NCI-H2029 treated with DMSO at 0.1 percent for 48 hours (cell line): Measurements from ENCODE around the gene FAIM.
"Not testable (repeated sequence)": the region's sequence is repeated elsewhere in the genome, so short reads cannot be mapped to it uniquely, and the experiment has no call there.

Experiments
- DNase-seq: peaks from one replicate; lab custom pipeline; 2025; lab: John Stamatoyannopoulos, UW

The FAIM gene, protein sequence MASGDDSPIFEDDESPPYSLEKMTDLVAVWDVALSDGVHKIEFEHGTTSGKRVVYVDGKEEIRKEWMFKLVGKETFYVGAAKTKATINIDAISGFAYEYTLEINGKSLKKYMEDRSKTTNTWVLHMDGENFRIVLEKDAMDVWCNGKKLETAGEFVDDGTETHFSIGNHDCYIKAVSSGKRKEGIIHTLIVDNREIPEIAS

GRCh38 chr3:138608322-138609135, at the start of gene FAIM:
Gene FAIM, plus strand, starts transcription at chr3:138608771. Its CDS starts 10,956 bp downstream, at chr3:138619727.
- no peak for DNase-seq

DNA sequence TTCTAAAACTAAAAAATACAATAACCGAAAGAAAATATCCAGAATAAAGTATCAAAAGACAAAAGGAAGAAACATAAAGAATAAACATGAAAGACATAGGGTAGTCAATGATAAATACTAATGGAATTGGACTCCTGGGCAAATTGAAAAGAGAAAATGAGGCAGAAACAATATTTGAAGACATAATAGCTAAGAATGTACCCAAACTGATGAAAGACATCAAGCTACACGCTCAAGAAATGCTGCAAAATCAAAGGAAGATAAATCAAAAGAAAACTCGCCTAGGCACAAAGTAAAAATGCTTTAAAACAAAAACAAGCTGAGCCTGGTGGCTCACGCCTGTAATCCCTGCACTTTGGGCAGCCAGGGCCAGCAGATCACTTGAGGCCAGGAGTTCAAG, 49.4 kb upstream of the FAIM start:
- no peak for DNase-seq

- DNase-seq, result no peak
These were observed 48.1 kb upstream of the FAIM start for GRCh38 chr3:138560501-138560900.

- DNase-seq, result not testable (repeated sequence)
These were observed 45.7 kb upstream of the FAIM start for GRCh38 chr3:138562902-138563301.

DNA sequence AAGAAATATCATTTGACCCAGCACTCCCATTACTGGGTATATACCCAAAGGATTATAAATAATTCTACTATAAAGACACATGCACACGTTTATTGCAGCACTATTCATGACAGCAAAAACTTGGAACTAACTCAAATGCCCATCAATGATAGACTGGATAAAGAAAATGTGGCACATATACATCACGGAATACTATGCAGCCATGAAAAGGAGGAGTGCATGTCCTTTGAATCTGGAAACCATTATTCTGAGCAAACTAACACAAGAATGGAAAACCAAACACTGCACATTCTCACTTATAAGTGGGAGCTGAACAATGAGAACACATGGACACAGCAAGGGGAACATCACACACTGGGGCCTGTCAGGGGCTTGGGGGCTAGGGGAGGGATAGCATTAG, 42.3 kb upstream of the FAIM start:
- DNase-seq, result not testable (repeated sequence)

DNA sequence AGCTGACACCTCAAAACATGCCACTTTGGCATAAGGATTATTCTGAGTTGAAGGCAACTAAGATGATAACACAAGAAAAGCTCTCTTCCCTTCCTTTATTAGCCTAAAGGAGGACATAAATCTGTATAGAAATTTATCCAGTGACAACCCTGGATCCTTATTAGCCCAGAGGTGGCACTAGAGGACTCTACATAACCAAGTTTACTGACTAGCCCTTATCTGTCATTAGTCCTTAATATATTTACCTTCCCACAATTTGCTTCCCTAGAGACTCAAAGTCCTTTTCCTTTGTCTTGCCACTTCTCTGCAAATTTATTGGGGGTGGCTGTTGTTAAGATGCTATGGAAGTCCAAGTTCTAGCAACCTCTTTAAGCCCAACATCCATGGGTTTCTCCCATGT, 41.2 kb upstream of the FAIM start:
- DNase-seq, result no peak

DNA sequence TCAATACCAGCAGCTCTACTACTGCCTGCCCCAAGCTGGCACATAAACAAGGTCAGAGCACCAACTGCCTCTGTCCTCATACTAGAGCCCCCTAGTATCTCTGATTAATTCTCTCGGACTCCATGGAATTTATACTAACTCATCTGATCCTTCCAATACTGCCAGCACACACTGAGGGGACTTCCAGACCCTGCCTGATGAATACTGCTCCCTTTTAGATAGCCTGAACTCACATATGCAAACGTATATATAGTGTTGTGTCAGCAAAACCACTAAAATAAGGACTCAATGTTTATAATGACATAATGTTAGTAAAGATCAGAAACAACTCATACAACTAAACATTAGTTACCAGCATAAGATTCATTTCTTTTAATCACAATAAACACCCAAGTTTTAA, 39.5 kb upstream of the FAIM start:
- DNase-seq, result no peak

GRCh38 chr3:138569624-138570023, 38.9 kb upstream of the FAIM start:
- not testable (repeated sequence) for DNase-seq

DNA sequence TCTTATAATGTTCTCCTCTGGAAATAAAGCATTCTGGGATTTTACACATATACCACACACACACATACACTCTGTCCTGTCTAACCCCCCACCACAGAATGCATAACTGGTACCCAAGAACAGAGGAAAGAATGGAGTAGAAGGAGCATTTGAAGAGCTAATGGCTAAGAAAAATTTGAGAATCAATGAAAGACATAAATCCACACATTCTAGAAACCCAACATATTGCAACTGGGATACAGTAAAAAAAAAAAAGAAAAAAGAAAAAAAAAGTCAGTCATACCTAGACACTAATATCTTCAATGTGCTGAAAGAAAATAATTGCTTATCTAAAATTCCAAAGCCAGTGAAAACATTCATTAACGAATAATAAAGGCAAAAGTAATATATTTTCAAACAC, 35.4 kb upstream of the FAIM start:
- no peak for DNase-seq

DNA sequence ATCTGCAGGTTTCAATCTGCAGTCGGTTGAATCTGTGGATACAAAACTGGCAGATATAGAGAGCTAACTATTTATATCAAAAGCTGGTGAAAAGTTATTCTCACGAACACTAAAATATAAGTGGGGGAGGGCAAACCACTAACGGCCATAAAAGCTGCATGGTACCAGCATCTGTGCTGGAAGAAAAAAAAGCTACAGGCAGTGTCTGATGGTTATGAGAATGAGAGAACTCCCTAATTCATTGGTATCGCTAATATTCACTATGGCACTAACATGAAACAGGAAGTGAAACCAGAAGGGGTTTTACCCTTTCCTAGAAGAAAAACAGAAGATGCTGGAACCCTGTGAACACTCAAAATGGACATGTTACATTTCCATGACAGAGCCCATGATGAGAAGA, 30.4 kb upstream of the FAIM start:
- DNase-seq, result no peak

- DNase-seq, result no peak
These were observed 29.5 kb upstream of the FAIM start for GRCh38 chr3:138578961-138579574.

- DNase-seq, result no peak
These were observed 21.2 kb upstream of the FAIM start for GRCh38 chr3:138587374-138587773.

- no peak for DNase-seq
These were observed 20.1 kb upstream of the FAIM start for GRCh38 chr3:138588445-138588844.

DNA sequence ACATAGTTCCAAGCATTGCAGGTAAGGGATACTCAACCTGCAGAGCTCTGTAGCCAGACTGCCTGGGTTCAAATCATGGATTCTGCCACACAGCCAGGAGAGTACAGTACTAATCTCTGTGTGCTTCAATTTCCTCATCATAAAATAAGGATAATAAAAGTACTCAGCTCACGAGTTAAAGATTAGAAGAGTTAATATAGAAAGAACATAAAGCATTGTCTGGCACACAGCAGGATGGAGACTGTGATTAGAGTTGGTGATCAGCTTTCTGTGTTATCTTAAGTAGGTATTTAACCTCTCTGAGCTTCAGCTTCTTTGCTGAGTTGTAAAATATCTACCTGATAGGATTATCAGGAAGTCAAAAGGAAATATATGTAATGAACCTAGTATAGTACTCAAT, 17.2 kb upstream of the FAIM start:
- DNase-seq, result no peak

GRCh38 chr3:138593488-138594149, 15.0 kb upstream of the FAIM start:
- no peak for DNase-seq

DNA sequence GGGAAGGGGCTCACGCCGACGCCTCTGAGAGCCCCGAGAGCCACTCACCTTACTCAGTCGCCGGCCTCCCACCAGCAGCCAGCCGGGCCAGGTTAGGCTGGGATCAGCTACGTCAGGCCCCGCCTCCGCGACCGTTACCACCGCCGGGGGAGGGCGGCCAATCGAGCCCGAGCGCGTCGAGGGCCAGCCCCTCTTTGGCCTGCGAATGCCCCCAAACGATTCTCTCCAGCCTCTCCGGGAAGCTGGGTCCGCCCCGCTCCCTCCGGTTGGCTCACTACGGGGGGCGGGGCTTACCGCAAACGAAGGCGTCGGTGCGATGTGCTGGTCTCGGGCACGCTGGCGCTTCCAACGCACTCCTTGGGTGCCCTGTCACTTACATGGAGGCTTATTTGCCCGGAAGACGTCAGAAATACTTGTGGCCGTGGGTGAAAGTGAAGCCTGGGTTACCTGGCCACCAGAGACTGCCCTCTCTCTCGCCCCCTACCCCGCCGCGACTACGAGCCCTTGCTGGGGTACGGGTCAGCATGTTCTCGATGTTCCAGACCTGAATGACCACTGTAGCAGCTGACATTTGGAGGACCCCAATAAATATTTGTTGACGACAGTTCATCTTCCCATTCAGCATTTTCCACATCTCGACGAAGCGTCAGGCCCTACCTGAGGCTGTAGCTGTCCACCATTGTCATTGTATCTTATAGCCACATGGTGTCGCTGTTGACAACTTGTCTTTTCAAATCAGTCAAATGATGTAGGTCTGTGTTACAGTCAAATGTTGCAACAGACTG, 14.2 kb upstream of the FAIM start, which contains the start of gene CEP70:
TSS of gene CEP70 (minus strand) at position 111 of the 785 bp plus-strand sequence. CDS start 21,333 bp downstream, outside the sequence.
- no peak for DNase-seq

- DNase-seq, result no peak
These were observed 13.5 kb upstream of the FAIM start for GRCh38 chr3:138594935-138595610.

- not testable (repeated sequence) for DNase-seq
These were observed 11.2 kb upstream of the FAIM start for GRCh38 chr3:138597186-138597976.

DNA sequence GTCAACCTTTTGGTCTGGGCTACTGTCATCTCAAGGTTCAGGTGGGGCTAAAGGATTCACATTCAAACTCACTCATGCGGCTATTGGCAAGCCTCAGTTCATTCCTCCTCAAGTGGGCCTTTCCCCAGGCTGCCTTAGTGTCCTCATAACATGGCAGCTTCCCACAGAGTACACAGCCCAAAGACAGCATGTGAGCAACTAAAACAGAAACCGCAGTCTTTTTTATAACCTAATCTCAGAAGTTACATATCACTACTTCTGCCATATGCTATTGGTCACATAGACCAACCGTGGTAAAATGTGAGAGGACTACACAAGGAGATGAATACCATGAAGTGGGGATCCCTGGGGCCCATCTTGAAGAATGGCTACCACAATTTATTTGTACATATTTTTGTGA, 10.0 kb upstream of the FAIM start:
- no peak for DNase-seq

DNA sequence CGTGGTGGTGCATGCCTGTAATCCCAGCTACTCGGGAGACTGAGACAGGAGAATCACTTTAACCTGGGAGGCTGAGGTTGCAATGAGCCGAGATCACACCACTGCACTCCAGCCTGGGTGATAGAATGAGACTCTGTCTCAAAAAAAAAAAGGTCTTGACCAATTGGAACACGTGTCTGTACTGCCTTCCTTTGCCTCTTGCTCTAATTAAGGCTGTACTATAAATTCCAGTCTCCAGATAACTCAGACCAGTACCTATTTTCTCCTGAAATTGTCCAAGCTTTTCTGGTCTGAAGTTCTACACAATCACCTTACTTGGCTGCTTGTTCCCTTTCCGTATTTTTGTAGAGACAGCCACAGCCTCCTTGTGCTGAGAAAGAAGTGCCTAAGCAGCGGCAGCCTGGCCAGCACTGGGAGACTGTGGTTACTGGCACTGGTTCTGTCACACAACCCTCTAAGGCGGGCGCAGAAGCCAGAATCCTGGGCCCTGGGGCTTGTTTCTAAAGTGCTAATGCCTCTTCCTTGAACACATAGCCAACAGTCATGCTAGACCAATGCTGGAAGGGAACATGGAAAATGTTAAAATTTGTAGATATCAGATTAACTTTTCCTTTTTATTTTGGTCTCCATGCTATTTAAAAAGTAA, 8.3 kb upstream of the FAIM start:
- DNase-seq, result no peak
